Stimulated activated naive CD4-positive, alpha-beta T cell (primary cell): ENCODE data around the gene NAA10.

Experiments used
- DNase-seq, 6 experiments: peaks; one replicate each; lab custom pipeline; 2025; lab: John Stamatoyannopoulos, UW

NAA10 gene

DNA sequence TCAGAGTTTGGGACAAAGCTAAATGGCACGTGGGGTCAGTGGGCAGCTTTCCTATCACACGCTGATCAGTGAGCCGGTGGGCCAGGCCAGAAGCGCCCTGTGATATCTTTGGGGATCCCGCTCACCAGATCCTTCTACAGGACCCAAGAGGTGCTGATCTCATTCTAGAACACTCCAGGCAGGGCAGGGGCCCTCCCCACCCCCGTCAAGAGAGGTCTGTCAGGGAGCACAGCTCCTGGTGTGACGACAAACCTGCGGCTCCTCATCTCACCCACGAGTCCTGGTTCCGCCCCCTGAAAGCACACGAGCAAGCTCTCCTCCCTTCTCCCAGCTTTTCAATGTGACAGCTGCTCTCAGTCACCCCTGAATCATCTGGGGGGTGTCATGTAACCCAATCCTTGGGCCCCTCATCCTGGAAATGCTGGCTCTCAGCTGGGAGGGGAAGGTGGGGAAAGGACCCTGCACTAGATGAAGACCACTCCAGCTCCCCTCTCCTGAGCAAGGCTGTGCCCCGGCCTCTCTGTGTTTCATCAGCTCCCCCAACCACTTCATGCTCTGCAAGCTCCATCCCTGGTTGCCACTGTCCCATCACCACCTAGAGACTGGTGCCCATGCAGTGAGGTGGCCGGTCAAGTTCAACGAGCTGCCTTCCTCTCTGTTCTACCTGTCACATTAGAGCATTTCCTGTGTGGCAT, 32.2 kb upstream of the NAA10 start:
- no peak for DNase-seq

DNA sequence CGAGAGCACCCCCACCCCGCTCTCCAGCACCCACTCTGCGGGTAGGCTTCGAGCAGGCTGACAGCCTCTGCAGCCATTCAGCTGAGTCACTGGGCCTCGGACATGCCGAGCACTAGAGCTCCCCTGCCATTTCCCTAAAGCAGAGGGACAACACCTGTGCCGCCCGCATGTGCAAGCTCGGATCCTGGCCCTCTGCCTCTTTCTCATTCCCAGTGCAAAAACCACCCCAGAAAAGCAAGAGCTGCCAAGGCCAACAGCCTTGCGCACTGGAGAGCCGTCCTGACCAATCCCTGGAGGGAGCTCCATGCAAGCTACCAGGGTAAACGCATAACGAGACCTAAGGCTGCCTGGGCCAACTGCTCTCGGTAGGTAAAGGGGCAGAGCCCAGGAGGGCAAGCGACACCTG, 31.4 kb upstream of the NAA10 start:
- DNase-seq = no peak

DNA sequence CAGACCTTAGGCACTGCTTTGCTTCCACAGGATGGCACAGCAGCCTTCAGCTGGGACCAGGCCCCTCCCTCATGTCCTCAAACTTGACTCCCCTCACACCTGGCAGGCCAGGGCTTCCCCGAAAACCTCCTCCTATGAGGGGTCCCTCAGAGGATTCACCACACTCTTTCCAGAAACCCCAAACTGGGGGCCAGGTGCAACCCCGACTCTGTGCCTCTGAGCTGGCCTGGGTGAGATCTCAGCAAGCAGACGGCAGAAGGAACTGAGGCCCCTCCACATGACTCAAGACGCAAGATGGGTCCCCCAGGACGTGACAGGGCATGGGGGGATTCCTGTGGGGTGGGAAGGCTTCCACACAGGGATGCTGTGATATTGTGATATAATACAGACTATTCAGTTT, 30.6 kb upstream of the NAA10 start:
- no peak for DNase-seq

DNA sequence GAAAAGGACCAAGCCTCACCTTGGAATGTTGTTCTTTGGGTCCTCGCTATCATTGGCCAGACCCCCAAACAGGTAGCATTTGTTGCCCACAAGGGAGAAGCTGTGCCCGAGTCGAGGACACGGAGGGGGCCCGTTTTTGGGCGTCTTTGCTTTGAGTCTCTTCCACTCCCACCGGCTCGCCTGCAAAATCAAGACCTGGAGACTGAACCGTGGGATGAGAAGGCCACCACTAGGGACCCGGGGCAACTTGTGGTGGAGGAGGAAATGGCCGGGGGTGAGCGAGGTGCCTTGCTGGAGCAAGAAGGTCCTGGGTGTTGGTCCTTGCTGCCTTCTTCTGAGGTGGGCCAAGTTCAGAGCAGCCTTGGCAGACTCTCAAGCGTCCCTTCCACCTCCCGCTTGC, 29.3 kb upstream of the NAA10 start:
- no peak for DNase-seq

DNA sequence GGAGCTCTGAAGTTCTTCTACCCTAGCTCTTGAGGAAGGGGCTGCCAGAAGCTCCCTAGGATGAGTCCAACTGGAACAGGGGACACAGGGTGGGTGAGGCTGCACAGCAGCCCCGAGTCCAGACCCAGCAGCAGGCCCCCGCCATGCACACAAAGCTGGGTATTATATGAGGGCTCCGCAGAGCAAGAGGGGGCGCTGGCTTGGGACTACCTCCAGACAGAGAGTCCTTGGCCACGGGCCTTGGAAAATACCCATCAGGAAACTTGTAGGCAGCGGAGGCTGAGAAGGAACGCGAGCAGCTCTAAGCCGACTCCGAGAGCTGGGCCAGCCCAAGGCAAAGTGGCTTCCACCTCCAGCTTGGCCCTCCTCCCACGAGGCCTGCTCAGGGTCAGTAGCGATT, 28.7 kb upstream of the NAA10 start:
- DNase-seq = no peak

DNA sequence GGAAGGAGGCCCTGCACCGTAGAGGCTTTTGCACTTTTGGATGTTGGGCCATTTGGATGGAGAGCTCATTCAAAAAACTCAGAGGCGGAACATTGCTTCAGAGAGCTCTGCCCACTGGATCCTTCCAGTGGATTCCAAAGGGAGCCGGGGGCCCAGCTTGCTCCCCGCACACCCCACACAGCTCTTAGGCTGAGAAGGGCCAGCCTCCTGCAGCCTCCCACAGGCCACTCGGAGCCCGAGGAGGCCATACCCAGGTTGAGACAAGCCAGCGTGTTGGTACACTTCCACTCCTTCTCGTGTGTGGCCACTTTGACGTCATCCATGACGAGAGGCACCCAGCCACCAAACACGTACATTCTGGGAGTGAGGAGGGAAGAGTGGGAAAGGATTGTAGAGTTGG, 26.5 kb upstream of the NAA10 start:
- DNase-seq = no peak

DNA sequence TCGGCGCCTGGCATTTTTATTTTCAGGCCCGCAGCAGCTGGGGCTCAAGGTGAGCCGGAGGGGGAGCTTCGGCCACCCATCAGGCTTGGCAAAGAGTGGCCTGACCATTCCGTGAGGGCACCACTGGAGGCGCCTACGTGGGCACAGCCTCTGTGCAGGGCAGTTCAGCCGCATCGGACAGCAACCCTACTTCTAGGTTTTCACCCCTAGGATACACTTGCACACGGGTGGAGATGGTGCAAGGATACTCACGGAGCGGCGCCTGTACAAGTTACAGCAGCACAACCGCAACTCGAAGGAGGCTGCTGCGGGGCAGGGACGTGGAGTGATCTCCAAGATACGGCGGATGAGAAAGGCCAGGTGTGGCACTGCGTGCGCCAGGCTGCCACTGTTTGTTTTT, 25.9 kb upstream of the NAA10 start:
- DNase-seq = no peak

DNA sequence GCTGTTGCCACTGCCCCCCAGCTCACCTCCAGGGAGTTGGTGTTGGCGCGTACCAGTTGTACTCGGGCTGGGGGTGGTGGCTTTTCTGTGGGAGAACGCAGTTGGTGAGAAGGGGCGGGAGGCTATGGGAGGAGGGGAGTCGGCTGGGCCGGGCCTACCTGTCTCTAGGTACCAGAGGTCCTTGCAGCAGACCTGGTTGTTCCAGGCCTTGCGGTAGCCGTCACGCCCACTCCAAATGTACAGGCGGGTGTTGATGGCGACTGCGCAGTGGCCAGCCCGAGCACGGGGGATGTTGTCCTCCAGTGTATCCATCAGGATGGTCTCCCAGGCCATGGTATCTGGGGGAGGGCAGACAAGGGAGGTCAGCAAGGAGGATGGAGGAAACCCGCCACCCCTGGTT, 25.2 kb upstream of the NAA10 start:
- DNase-seq = no peak

DNA sequence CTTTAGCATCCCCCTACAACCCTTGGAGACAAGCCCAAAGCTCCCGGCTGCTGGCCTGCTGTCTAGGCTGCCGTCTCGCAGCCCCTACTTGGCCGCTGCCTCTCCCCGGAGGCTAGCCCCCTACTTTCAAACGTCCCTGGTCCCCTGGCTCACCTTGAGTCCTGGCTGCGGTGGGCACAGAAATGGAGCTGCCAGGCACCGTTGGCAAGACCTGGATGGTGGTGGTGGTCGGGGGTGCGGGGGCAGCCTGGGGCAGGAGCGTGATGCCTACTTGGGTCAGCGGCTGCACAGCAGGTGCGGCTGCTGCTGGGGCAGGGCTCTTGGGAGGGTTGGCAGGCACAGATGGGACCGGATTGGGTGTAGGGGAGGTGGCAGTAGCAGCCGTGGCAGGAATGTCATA, 24.8 kb upstream of the NAA10 start:
- DNase-seq = no peak

DNA sequence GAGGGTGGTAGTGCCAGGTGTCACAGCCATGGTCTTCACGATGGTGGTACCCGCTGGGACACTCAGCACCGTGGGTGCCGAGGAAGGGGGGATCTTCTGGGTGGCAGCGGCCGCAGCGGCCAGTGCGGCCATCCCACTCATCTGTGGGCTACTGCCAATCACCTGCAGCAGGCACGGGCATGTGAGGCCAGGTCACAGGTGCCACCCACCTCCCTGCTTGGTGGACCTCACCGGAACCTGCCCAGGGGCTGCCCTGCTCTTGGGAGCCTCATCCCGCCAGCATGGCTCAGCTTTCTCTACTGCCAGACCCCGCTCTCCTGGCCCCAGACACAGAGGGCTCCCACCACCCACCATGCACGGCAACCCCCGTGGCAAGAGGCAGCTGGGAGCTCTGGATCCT, 23.8 kb upstream of the NAA10 start:
- DNase-seq = no peak

DNA sequence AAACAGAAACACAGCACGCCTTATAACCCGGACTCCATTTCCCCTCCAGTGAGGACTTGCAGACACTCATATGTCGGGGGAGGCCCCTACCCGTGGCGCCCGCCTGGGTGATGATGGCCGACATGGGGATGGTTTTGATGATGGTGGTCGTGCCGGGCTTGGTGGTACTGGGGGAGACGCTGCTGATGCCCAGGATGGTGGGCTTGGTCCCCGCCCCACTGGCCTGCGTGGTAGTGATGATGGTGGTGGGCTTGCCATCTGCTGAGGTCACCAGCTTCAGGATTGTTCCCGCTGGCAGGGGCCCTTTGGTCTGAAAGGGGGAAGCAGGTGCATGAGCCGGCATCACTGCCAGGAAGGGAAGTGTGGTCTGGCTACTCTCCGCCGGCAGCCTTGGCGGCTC, 22.4 kb upstream of the NAA10 start:
- no peak for DNase-seq

DNA sequence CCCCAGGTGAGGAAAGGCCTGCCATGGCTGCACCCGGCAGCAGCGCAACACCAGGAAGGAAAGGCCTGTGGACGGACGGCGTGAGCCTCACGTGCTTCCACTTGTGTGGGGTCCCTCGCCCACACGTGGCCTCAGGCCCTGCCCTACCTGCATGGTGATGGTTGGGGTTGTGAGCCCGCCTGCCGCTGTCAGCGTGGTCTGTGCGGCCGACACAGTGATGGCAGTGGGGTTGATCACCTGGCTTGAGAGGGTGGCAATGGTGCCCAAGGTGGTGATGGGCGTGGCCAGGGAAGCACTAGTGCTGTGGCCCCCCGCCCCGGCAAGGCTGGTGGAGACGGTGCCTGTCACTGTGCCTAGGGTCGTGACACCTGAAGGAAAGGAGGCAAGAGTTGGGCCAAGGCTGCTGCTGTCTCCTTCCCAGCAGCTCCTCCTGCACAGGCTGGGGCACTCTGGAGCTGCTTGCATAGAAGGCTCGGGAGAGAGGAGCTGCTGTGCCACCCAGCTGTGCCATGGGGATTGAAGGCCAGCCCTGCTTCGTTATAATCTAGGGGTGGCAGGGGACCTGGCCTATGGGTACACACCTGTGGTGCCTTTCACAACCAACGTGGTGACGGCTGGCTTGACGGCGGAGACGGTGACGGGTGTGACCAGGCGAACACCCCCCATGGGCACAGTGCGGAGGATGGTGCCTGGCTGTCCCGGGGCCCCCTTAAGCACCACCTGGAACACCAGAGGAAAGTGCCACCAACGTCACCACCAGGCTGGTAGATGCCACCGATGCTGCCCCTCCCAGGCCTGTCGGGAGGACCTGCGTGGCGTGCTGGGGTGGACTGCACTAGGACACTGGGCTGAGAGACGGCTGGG, 21.4 kb upstream of the NAA10 start:
- DNase-seq = no peak

DNA sequence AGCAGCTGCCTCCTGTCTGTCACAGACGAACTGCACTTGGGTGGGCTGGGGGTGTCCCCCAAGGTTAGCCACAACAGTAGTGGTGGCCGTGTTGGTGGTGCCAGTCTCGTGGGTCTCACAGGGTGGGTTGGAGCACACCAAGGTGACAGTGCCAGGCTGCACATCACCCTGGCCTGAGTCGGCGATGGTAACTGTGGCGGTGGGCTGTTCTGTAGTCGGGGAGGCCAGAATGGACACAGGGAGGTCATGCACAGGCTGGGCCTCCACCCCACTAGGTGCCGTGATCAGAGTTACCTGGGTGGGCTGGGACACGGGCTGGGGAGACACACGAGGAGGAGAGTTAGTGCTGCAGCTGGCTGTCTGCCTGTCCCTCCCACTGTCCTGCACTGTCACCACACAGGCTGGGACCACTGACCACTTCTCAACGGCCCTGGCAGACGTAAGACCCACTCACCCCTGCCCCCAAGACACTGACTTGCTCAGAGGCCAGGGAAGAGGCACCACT, 20.4 kb upstream of the NAA10 start:
- no peak for DNase-seq

DNA sequence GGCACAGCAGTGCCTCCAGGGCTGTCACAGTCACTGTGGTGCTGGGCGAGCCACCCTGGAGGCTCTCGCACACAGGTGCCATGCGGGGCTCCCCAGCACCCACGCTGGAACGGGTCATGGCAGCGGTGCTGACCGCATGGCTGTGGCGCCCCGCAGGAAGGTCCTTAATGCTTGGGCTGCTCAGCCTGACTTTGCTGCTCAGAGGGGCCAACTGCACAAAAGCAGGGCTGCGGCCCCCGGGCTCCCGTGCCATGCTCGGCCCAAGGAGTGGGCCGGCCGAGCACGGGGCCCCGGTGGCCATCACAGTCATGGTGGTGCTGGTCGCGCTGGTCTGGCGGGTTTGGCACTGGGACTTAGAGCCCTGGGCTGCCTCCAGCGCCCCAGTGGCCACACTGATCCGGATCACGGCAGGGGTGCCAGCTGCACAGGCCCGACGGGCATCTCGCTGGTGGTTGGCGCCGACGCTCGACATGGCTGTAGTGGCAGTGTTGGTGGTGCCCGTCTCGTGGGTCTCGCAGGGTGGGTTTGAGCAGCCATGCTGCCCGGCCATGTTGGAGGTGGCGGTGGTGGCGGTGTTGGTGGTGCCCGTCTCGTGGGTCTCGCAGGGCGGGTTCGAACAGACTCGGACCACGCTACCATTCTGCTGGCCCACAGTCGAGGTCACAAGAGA, 19.9 kb upstream of the NAA10 start:
- no peak for DNase-seq

DNA sequence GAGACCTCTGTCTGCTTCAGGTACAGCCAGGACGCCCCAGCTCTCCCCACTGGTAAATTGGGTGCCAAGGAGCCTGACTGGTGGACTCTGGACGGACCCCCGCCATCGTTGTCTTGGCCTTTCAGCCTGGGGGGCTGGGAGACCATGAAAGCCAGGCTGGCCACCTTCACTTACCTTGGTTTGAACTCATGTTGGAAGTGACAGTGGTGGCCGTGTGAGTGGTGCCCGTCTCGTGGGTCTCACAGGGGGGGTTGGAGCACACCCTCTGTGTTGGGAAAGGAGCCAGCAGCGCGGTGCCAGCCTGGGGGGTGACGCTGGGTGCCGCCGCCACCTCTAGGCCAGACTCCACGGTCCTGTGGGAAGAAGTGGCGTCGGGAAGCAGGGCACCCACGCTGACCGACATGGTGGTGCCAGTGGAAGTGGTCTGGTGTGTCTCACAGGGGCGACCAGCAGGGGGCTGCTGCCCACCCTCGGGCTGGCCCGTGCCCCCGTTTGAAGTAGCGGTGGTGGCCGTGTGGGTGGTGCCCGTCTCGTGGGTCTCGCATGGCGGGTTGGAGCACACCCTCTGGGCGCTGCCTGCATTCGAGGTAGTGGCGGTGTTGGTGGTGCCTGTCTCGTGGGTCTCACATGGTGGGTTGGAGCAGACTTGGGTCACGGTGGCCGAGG, 19.2 kb upstream of the NAA10 start:
- no peak for DNase-seq

DNA sequence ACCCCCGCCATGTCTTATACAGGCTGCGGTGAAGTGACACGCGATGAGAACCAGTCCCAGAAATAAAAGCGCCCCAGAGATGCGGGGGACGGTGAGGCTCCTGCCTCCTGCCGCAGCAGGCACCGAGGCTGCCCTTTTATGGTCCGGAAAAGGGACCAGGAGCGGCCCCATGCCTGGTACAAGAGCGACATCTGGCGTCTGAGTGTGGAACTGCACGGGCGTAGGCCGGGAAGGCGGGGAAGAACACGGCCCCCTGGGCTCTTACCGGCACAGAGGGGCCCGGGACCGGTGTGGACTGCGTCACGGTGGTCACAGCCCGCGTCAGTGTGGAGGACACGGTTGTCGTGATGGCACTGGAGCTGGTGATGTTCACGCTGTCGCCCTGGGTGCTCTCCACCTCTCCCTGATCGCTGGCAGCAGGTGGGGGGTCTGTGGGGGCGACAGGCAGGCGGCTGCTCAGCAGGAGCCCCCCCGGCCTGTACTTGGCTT, 18.5 kb upstream of the NAA10 start:
- peak; percentile 48 to 84 (median 72) for DNase-seq

DNA sequence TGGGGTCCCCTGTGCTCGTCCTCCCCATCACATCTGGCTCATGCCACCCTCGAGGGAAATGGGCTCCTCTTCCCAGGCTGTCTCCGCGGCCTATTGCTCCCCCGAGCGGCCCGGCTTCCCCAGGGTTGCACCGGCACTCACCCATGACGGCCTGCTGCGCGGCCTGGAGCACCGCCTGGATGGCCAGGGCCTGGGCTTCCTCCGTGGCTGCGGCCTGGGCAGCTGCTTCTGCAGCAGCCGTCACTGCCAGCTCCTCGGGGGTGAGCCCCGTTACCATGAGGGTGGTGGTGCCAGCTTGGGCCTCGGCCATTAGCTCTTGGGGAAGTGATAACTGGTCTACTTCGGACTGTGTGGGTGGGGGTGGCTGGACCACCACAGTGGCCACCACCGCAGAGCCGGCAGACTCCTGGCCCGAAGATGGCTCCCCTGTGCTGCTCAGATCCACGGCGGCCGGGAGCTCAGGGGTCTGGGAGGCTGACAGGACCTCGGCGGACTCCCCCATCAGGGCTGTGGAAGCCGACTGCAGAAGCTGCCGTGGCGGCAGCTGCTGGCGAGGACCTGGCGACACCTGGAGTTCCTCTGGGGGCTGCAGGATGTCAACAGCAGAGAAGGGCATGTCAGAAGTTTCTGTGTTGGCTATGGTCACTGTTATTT, 17.7 kb upstream of the NAA10 start:
- DNase-seq = no peak

DNA sequence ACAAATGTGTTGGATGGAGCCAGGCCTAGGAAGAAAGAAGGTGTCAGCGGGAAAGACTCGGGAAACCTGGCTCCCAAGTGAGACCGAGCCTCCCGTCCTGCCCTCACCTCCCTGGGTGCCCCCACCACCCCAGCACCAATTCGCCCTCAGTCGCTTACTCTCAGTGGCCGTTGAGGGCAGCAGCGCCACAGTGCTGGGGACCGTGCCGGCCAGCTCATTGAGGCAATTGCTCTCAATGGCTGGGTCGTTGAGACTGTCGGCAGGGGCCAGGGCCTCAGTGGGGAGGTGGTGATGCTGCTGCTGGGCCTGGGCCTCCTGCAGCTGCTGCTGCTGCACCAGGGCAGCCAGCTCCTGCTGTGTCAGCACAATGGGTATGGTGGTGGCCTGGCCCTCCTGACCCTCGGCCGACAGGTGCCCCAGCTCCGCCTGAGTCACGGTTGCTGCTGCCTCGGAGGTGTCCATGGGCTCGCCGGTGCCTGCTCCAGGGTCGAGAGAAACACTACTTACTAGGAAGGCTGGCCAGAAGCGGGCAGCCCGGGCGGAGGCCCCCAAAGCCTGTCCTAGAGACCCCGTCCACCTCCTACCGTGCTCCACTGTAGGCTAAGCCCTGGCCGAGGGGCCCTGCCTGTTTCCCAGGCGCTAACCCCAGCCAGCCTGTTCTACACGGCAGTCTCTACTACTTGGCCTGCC, 17.0 kb upstream of the NAA10 start:
- no peak for DNase-seq

DNA sequence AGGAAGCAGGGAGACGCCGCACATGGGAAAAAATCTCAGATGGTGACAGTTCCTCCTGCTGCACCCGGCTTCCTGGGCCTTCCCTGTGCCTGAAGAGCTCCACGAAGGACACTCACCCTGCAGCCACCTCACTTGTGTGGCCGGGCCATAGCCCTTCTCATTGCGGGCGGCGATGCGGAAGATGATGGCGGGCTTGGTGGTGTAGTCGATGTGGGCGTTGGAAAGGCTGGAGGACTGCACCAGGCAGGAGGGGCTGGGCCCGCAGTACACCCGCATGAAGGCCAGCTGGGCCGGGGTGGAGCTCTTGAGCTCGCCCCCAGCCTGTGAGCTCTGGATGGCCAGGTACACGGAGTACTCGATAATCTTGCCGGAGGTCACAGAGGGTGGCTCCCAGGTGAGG, 15.3 kb upstream of the NAA10 start:
- DNase-seq = no peak

DNA sequence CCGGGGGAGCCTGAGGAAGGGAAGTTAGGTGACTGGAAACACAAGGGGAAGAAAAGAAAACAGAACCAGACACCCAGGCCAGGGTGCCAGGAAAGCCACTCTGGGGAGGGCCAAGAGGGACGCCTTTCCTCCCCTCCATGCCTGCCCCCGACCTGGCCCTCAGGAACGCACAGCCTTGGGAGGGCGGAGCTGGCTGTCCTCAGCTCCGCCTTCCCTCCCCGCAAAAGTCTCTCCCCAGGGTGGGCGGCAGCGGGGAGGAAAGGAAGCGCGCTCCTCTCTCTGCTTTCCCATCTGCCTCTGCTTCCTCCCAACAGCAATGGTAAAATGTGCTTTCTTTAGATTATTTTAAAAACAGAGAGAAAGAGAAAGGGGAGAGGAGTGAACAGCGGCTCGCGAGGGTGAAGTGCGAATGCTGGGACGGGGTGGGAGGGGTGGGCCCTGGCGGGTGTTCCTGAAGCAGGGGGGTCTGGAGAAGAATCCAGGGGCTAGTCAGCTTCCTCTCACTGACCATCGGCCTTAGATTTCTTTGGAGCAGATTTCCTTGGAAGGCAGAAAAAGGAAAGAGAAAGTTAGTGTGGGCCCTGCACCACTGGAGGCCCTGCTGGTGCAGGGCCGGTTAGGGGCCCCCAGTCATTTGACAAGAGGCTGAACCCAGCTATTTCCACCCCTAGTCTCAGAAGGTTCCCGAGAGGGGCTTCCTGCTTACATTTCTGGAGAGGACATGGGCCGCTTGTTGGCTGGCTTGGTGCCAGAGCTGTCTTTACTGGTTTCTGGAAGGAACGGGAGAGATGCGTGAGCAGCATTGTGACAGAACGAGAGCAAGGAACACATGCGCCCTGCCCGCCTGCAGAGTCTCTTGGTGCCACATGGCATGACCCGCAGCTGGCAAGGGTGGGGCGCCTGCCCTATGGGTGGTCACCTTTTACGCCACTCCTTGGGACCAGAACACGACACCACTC, 14.3 kb upstream of the NAA10 start:
- no peak for DNase-seq
